Effector memory CD4-positive, alpha-beta T cell (primary cell): ENCODE measurements around the gene SCAND1.

Source experiments
- DNase-seq, 3 donors: peaks; one replicate each; pipeline ENCODE4 v3.0.0-alpha.2; 2020
- H3K27ac ChIP-seq: 2 replicates; pipeline ENCODE4 v1.7.0; 2013; ENCODE audit warnings: mild to moderate bottlenecking, low read length, moderate library complexity; ENCODE audit not compliant: insufficient read depth, poor library complexity, severe bottlenecking
- H3K27me3 ChIP-seq: replicated peaks from 2 replicates; pipeline ENCODE4 v1.7.0; 2013; ENCODE audit warnings: mild to moderate bottlenecking, low read length; ENCODE audit not compliant: insufficient read depth, control insufficient read depth, poor library complexity, severe bottlenecking
- H3K36me3 ChIP-seq: 2 replicates; pipeline ENCODE4 v1.7.0; 2013; ENCODE audit warnings: mild to moderate bottlenecking, low read length, moderate library complexity; ENCODE audit not compliant: control insufficient read depth, insufficient read depth
- H3K4me1 ChIP-seq: 2 replicates; pipeline ENCODE4 v1.7.0; 2013; ENCODE audit warnings: low read length, mild to moderate bottlenecking; ENCODE audit not compliant: control insufficient read depth, insufficient read depth, poor library complexity, severe bottlenecking
- H3K4me3 ChIP-seq: 2 replicates; pipeline ENCODE4 v1.7.0; 2013; ENCODE audit warnings: low read length, low read depth, mild to moderate bottlenecking; ENCODE audit not compliant: insufficient read depth, poor library complexity, severe bottlenecking
- H3K9me3 ChIP-seq: 2 replicates; pipeline ENCODE4 v1.7.0; 2013; ENCODE audit warnings: mild to moderate bottlenecking, low read length, moderate library complexity; ENCODE audit not compliant: control insufficient read depth

The SCAND1 gene

GRCh38 chr20:35909176-35909575 is 45.1 kb downstream of the SCAND1 start:
- no peaks in the 10 kb centered on the region for H3K27me3 ChIP-seq
- no peak overlapping the region for H3K4me3 ChIP-seq
- H3K27ac ChIP-seq: no peak overlapping the region
- no peak for DNase-seq
- H3K9me3 ChIP-seq: no peaks in the 10 kb centered on the region
- peaks cover 37% of the 10 kb centered on the region for H3K36me3 ChIP-seq
- no peaks in the 10 kb centered on the region for H3K4me1 ChIP-seq

GRCh38 chr20:35908007-35908406 is 46.3 kb downstream of the SCAND1 start:
- peaks cover 27% of the 10 kb centered on the region for H3K36me3 ChIP-seq
- DNase-seq: no peak

GRCh38 chr20:35907017-35907701 is 47.1 kb downstream of the SCAND1 start:
- no peak overlapping the region for H3K4me3 ChIP-seq
- peaks cover 27% of the 10 kb centered on the region for H3K36me3 ChIP-seq
- no peak overlapping the region for H3K27ac ChIP-seq
- DNase-seq: no peak
- no peaks in the 10 kb centered on the region for H3K4me1 ChIP-seq
- H3K9me3 ChIP-seq: no peaks in the 10 kb centered on the region
- no peaks in the 10 kb centered on the region for H3K27me3 ChIP-seq

More at GRCh38 chr20:35908007-35908406, 46.3 kb downstream of the SCAND1 start:
- Histone ChIP-seq H3K27ac (no peak overlapping the region), H3K4me3 (no peak overlapping the region), H3K27me3 (no peaks in the 10 kb centered on the region), H3K9me3 (no peaks in the 10 kb centered on the region), H3K4me1 (no peaks in the 10 kb centered on the region)

GRCh38 chr20:35904982-35905663 is 49.2 kb downstream of the SCAND1 start:
- no peaks in the 10 kb centered on the region for H3K4me1 ChIP-seq
- no peak for DNase-seq

DNA sequence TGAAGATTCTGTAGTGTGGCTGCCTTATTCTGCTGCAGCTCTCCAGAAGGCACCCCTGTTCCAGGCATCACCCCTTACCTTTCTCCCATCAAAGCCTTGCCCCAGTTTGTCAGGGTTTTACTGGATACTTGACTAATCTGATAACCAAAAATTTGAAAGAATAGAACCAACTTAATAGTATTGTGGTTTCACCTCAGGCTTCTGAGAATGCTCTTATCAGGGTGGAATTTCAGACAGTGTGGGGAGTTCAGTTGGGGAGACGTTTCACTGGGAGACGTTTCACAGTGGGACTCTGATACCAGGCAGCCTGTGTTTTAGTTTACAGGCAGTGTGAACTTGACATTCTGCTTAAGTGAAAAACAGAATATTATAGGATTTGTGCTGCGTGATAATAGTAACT is 50.5 kb downstream of the SCAND1 start:
- H3K27me3 ChIP-seq: no peaks in the 10 kb centered on the region
- H3K9me3 ChIP-seq: no peaks in the 10 kb centered on the region
- H3K4me1 ChIP-seq: no peaks in the 10 kb centered on the region
- peaks cover 36% of the 10 kb centered on the region for H3K36me3 ChIP-seq
- DNase-seq: no peak
- H3K27ac ChIP-seq: no peak overlapping the region
- H3K4me3 ChIP-seq: no peak overlapping the region

More at GRCh38 chr20:35904982-35905663, 49.2 kb downstream of the SCAND1 start:
- no peak overlapping the region for H3K27ac ChIP-seq
- no peaks in the 10 kb centered on the region for H3K9me3 ChIP-seq
- no peak overlapping the region for H3K4me3 ChIP-seq
- H3K36me3 ChIP-seq: peaks cover 27% of the 10 kb centered on the region
- no peaks in the 10 kb centered on the region for H3K27me3 ChIP-seq
